ENCODE results near the gene COQ5.

COQ5 gene

GRCh38 chr12:120536064-120536791, 7.3 kb upstream of the COQ5 start:
- Histone ChIP-seq H3K4me1 (ENCODE audit: control insufficient read depth, insufficient read depth, low read length) (peaks cover 18% of the 10 kb centered on the region), H3K36me3 (ENCODE audit: control insufficient read depth in 2 of 2, insufficient read depth in 1 of 2, low read length in 2 of 2) (peaks cover 15 to 52% of the 10 kb centered on the region in 2 experiments; a peak in 2 of 3 replicates), H3K4me3 (ENCODE audit: low read depth, low read length) (peak overlapping the region; percentile 86), H3K9me3 (ENCODE audit: control insufficient read depth, insufficient read depth, low read depth, low read length) (no peaks in the 10 kb centered on the region), H3K27ac (ENCODE audit: extremely low read depth, low read depth, low read length) (no peak overlapping the region)
- no peak for TF ChIP-seq ZNF610 (tag by site-specific recombination; IDR thresholded peaks at IDR 0.05; ENCODE audit: borderline replicate concordance)
- peak; percentile 70 for TF ChIP-seq ZNF121 (tag by site-specific recombination; IDR thresholded peaks at IDR 0.05)
- TF ChIP-seq HOXD13 (CRISPR knock-in tag; IDR thresholded peaks at IDR 0.05; ENCODE audit: borderline replicate concordance) = no peak
- no peak for TF ChIP-seq ZEB2 (tag by site-specific recombination; IDR thresholded peaks at IDR 0.05)
- TF ChIP-seq ZFP69B (tag by site-specific recombination; IDR thresholded peaks at IDR 0.05) = no peak
- no peak for TF ChIP-seq ZNF561 (tag by site-specific recombination; IDR thresholded peaks at IDR 0.05; ENCODE audit: borderline replicate concordance)
- no peak for TF ChIP-seq HOXA7 (CRISPR knock-in tag; IDR thresholded peaks at IDR 0.05; ENCODE audit: borderline replicate concordance)
- TF ChIP-seq TRIM28 (IDR thresholded peaks at IDR 0.05; ENCODE audit: borderline replicate concordance, low read length) = no peak
- no peak for TF ChIP-seq ZNF747 (tag by site-specific recombination; IDR thresholded peaks at IDR 0.05)
- TF ChIP-seq SCRT1 (tag by site-specific recombination; IDR thresholded peaks at IDR 0.05; ENCODE audit: borderline replicate concordance) = peak; percentile 43; the same call in 1 of the 2 replicates
- TF ChIP-seq ZSCAN16 (tag by site-specific recombination; IDR thresholded peaks at IDR 0.05) = no peak
- TF ChIP-seq REST (tag by site-specific recombination; IDR thresholded peaks at IDR 0.05) = no peak
- no peak for TF ChIP-seq HIC1 (tag by site-specific recombination; IDR thresholded peaks at IDR 0.05)
- TF ChIP-seq ZNF140 (tag by site-specific recombination; IDR thresholded peaks at IDR 0.05) = no peak
- TF ChIP-seq PRDM10 (tag by site-specific recombination; IDR thresholded peaks at IDR 0.05) = no peak
- TF ChIP-seq SCRT2 (tag by site-specific recombination; IDR thresholded peaks at IDR 0.05) = peak; percentile 76
- peak; percentile 12; the same call in 1 of the 2 replicates for TF ChIP-seq ZNF600 (tag by site-specific recombination; IDR thresholded peaks at IDR 0.05)
- TF ChIP-seq ZNF341 (tag by site-specific recombination; IDR thresholded peaks at IDR 0.05; ENCODE audit: low read depth) = no peak
- CTCF ChIA-PET = interaction anchor here (0.7 to 1.6 kb wide), 4 partner anchors 23 to 68 kb away, joined by 3 to 4 read pairs (median 3); no protein-coding TSS in a partner anchor
- POLR2A ChIA-PET = interaction anchor here (0.6 to 2.0 kb wide), 3 partner anchors 10 to 44 kb away, joined by 3 to 10 read pairs (median 3); partner anchors contain the start of gene POP5
